ENCODE data around the gene CHST15. TPM values are rescaled to one million over a fixed set of nuclear protein-coding genes. Genes with fewer than 3 reads are reported as not detected.

Gene CHST15
- total and polyA plus RNA-seq, 2 of the 4 experiments (the other 2 are of a cell fraction): 0.14 to 0.18 TPM

DNA sequence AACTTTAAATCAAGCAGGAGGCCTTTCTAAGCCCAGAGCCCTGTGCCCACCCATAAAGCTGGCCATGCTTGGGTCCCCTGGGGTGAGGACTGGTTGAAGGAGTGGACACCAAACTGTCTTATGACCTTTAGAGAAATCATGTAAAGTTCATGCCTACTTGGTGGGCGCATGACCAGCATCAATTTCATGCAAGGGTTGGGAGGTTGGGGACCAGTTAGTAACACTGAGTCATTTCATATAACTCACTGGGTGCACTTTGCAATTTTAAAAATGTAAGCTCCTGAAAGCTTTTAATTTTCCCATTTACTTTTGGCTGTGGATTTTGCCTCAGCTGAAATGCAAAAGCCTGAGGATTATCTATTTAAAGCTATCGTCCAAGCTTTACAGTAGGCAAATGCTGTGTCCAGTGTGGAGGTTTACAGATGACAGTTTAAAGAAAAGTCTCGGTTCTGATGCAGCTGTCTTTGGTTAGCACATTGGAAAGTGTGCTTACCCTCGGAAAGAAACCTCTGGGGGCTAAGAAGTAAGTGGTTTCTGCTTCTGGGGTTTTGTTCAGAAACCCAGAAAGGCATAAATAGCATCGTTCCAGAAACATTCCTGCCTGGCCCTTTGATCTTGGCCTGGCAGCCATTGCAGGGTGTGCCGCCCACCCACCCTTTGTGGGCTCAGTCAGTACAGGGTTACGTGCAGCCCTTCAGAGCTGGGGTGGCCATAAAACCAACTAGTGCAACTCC, 48.8 kb upstream of the CHST15 start:
- no peak overlapping the region for H3K14ac ChIP-seq (replicated peaks; ENCODE audit: low read depth, low read length)
- H3K4me3 ChIP-seq (ENCODE audit: insufficient read depth, low read depth, low read length): no peak overlapping the region
- no peaks in the 10 kb centered on the region for H3K9me1 ChIP-seq (ENCODE audit: insufficient read depth, low read length)
- no peaks in the 10 kb centered on the region for H3K4me1 ChIP-seq (ENCODE audit: control insufficient read depth, insufficient read depth, low read length)
- H3K4me2 ChIP-seq (ENCODE audit: low read depth, low read length): no peak overlapping the region
- H3K36me3 ChIP-seq (ENCODE audit: control insufficient read depth, insufficient read depth, low read length): no peaks in the 10 kb centered on the region
- no peak overlapping the region for H3K56ac ChIP-seq (ENCODE audit: extremely low read depth, insufficient read depth, low read length)
- in situ Hi-C loops (cut with MboI; ENCODE audit: low sequenced_read_pairs) (no loop called here), dilution Hi-C loops (cut with HindIII; ENCODE audit: low sequenced_read_pairs, unreplicated experiment) (no loop called here), intact Hi-C loops (cut with micrococcal nuclease) (no loop called here)
- WGBS, 2 experiments (ENCODE audit: extremely low coverage in 2 of 2, insufficient read length in 1 of 2): no CpG with 5 or more reads among the region's 7 CpGs
- H3K23ac ChIP-seq (ENCODE audit: low read depth, low read length): no peak overlapping the region
- H4K20me1 ChIP-seq (ENCODE audit: insufficient read depth, low read length): no peaks in the 10 kb centered on the region
- no peak overlapping the region for H3K4ac ChIP-seq (ENCODE audit: low read depth, low read length)
- no peak overlapping the region for H2AFZ ChIP-seq (replicated peaks; ENCODE audit: low read length, poor library complexity)
- ChIA-PET CTCF (interaction anchor here (0.5 kb wide), 1 partner anchor 1367 kb away, joined by 3 read pairs; no protein-coding TSS in a partner anchor), POLR2A (ENCODE audit: unreplicated experiment) (no interaction called here)
- no peak overlapping the region for H2BK15ac ChIP-seq (ENCODE audit: low read depth, low read length)
- no TSS peak for BruUV-seq (replicated peaks)
- no peak overlapping the region for H2BK20ac ChIP-seq (ENCODE audit: low read depth, low read length)
- H4K91ac ChIP-seq (ENCODE audit: insufficient read depth, low read depth, low read length): no peak overlapping the region
- H4K5ac ChIP-seq (ENCODE audit: low read depth, low read length): no peak overlapping the region
- H2AK5ac ChIP-seq (ENCODE audit: low read depth, low read length): no peak overlapping the region
- DNase-seq (no peak), ATAC-seq (ENCODE audit: low read depth) (no peak)
- TF ChIP-seq, protein P1, sequence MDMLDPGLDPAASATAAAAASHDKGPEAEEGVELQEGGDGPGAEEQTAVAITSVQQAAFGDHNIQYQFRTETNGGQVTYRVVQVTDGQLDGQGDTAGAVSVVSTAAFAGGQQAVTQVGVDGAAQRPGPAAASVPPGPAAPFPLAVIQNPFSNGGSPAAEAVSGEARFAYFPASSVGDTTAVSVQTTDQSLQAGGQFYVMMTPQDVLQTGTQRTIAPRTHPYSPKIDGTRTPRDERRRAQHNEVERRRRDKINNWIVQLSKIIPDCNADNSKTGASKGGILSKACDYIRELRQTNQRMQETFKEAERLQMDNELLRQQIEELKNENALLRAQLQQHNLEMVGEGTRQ (IDR thresholded peaks at IDR 0.05; ENCODE audit: low read depth, low read length): no peak
- H2BK5ac ChIP-seq (ENCODE audit: low read depth, low read length, poor library complexity, severe bottlenecking): no peak overlapping the region
- no peak overlapping the region for H2AK9ac ChIP-seq (replicated peaks; ENCODE audit: low read depth, low read length, poor library complexity)
- H3K9me3 ChIP-seq (ENCODE audit: control insufficient read depth, insufficient read depth, low read length): peaks cover 12% of the 10 kb centered on the region
- H3K18ac ChIP-seq (ENCODE audit: low read depth, low read length): no peak overlapping the region
- no peaks in the 10 kb centered on the region for H3K27me3 ChIP-seq (ENCODE audit: control insufficient read depth, insufficient read depth, low read length)
- no peaks in the 10 kb centered on the region for H3K79me1 ChIP-seq (ENCODE audit: low read depth in 1 of 2, low read length in 2 of 2)
- no peak overlapping the region for H3K9ac ChIP-seq (ENCODE audit: low read depth, low read length)
- no peak overlapping the region for H3K27ac ChIP-seq (ENCODE audit: insufficient read depth, low read length)
- H4K8ac ChIP-seq (ENCODE audit: low read depth in 2 of 2, low read length in 2 of 2): no peak overlapping the region
- H2BK120ac ChIP-seq (ENCODE audit: low read depth, low read length): no peak overlapping the region

Measured in IMR-90 (cell line).